Central memory CD8-positive, alpha-beta T cell (primary cell): ENCODE results near the gene DYNLT4.
"Not testable (repeated sequence)": the region's sequence is repeated elsewhere in the genome, so short reads cannot be mapped to it uniquely, and the experiment has no call there.

Experiments used
- ATAC-seq: fragments of 150-1000 bp; cut with Tn5 transposase; replicated peaks from 2 replicates; pipeline ENCODE4 v1.10.0; 2022; ENCODE audit warnings: mild to moderate bottlenecking, moderate FRiP score, moderate number of reproducible peaks; ENCODE audit not compliant: poor library complexity, severe bottlenecking; ENCODE audit errors: extremely low read depth
- DNase-seq, 2 donors: peaks; one replicate each; pipeline ENCODE4 v3.0.0; 2021; ENCODE audit warnings: low spot score in 2 of 2
- H3K27ac Mint-ChIP-seq: one replicate; pipeline ENCODE4 v1.8.0; 2022; ENCODE audit warnings: low read depth, mild to moderate bottlenecking, moderate library complexity, mixed read lengths
- H3K27me3 Mint-ChIP-seq: one replicate; pipeline ENCODE4 v1.8.0; 2022; ENCODE audit warnings: mixed read lengths
- H3K36me3 Mint-ChIP-seq: one replicate; pipeline ENCODE4 v1.8.0; 2022; ENCODE audit warnings: mild to moderate bottlenecking, moderate library complexity, mixed read lengths; ENCODE audit not compliant: insufficient read depth
- H3K4me1 Mint-ChIP-seq: one replicate; pipeline ENCODE4 v1.8.0; 2022; ENCODE audit warnings: mixed read lengths
- H3K4me3 Mint-ChIP-seq: one replicate; pipeline ENCODE4 v1.8.0; 2022; ENCODE audit warnings: mild to moderate bottlenecking, moderate library complexity, mixed read lengths
- H3K9me3 Mint-ChIP-seq: one replicate; pipeline ENCODE4 v1.8.0; 2022; ENCODE audit warnings: mixed read lengths

DYNLT4 gene

DNA sequence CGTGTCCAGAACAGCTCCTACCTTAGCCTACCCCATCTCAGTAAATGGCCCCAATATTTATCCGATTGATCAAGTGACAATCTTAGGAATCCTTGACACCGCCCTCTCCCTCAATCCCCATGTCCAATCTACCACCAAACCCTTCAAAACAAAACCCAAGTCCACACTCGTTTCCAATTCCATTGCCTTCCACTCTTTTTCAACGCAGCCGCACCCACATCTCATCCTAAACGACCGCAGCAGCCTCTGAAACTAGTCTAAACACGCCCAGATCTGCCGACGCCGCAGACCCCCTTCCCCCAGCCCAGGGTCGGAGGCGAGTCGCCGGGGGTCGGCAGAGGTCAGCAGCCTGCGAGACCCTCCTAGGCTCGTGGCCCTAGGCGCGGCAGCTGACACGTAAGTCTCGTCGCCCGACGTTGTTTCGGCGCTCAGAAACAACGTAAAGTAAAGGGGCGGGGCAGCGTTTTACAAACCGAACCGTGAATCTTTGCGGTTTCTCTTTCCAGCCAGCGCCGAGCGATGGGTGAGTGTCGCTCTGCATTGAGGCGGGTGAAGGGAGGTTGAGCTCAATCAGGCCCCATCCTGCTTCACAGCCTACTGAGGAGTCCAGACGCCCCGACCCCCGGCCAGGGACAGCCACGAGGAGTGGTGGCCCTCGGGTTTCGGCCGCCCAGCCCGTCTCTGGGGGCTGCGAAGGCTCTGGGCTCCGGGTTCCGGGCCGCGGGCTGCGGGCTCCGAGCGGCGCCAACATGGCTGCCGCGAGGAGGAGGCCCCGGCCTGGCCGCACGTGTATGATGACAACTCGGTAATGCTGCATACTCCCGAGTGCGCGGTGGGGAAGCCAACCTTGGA is 31.8 kb downstream of the DYNLT4 start, which contains the start of gene RPS8:
TSS of gene RPS8 (plus strand) at position 463 of the 852 bp plus-strand sequence. CDS start at position 520, 57 bp downstream.
- DNase-seq (peak; percentile 72 to 83), ATAC-seq (peak; percentile 77)
- Mint-ChIP-seq H3K27ac (peak within 1 kb of the TSS; percentile 92), H3K36me3 (peaks cover 51% of the 10 kb centered on the region), H3K4me1 (peaks cover 34% of the 10 kb centered on the region), H3K9me3 (no peaks in the 10 kb centered on the region), H3K4me3 (peak within 1 kb of the TSS; percentile 91), H3K27me3 (no peaks in the 10 kb centered on the region)

DNA sequence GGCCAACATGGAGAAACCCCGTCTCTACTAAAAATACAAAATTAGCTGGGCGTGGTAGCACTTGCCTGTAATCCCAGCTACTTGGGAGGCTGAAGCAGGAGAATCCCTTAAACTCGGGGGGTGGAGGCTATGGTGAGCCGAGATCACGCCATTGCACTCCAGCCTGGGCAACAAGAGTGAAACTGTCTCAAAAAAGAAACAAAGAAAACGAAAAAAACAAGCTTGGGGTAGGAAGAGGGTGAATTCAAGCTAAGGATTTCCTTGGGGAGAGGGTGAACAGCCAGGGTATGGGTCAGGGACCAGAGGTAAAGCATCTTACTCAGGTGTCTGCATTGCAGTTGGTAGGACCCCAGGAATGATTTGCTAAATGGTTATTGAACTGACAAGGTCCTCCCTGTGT is 40.7 kb downstream of the DYNLT4 start:
- H3K27ac Mint-ChIP-seq, ATAC-seq, H3K36me3 Mint-ChIP-seq, H3K4me1 Mint-ChIP-seq, H3K9me3 Mint-ChIP-seq, H3K4me3 Mint-ChIP-seq, H3K27me3 Mint-ChIP-seq, DNase-seq: not testable (repeated sequence)

DNA sequence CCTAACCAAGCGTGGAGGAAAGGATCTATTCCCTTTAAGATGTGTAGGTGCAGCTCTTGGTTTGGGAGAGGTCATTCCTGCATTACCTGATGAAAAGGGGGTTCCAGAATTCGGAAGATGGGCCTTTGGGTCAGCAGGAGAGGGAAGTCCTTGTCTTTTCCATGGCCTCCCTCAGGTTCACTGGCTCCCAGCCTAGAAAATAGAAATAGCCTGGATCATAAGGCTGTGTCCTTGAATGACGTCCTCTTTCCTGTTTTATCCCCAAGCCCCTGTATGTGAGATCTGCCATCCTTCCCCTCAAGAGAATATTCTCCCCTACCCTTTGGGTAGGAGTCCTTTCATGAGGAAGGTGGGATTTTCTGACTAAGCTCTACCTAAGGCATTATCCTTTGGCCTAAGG is 46.3 kb downstream of the DYNLT4 start:
- DNase-seq, result no peak
- no peak for ATAC-seq
- H3K27me3 Mint-ChIP-seq, result no peaks in the 10 kb centered on the region
- no peak overlapping the region for H3K4me3 Mint-ChIP-seq
- no peaks in the 10 kb centered on the region for H3K4me1 Mint-ChIP-seq
- no peaks in the 10 kb centered on the region for H3K9me3 Mint-ChIP-seq
- H3K36me3 Mint-ChIP-seq, result peaks cover 4% of the 10 kb centered on the region
- no peak overlapping the region for H3K27ac Mint-ChIP-seq

DNA sequence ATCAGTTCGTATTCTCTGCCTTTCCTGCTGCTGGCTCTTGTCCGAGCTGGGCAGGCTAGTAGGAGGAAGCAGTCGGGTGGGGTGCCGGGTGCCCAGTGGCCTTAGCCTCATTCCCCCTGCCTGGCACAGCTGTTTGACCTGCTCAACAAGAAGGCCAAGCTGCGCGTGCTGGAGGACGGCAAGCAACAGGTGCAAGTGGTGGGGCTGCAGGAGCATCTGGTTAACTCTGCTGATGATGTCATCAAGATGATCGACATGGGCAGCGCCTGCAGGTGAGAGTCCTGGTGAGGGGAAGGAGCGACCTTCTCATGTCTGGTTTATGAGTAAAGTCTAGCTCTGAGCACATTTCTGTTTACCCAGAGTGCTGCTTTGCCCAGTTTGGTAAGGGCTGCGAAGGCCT is 48.1 kb downstream of the DYNLT4 start:
- no peaks in the 10 kb centered on the region for H3K9me3 Mint-ChIP-seq
- H3K27ac Mint-ChIP-seq, result no peak overlapping the region
- no peaks in the 10 kb centered on the region for H3K4me1 Mint-ChIP-seq
- H3K36me3 Mint-ChIP-seq, result peaks cover 4% of the 10 kb centered on the region
- ATAC-seq, result no peak
- H3K27me3 Mint-ChIP-seq, result no peaks in the 10 kb centered on the region
- no peak for DNase-seq
- no peak overlapping the region for H3K4me3 Mint-ChIP-seq

DNA sequence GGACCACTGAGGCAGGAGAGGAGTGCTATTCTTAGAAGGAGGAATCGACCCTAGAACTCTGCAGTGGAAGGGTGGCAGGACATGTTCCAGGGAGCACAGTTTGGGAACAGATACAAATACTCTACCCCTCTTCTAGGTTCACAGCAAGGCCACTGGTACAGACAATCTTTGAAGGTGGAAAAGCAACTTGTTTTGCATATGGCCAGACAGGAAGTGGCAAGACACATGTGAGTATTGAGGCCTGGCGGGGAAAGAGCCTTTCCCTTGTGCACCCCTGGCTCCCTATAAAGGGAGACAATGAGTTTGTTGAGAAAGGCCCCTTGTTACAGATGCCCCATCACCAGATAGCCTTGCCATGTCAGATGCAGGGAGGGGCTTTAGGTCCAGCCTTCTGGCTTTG is 49.7 kb downstream of the DYNLT4 start:
- ATAC-seq (no peak), DNase-seq (no peak)
- Mint-ChIP-seq H3K4me1 (no peaks in the 10 kb centered on the region), H3K9me3 (no peaks in the 10 kb centered on the region), H3K27ac (no peak overlapping the region), H3K4me3 (no peak overlapping the region), H3K36me3 (peaks cover 2% of the 10 kb centered on the region), H3K27me3 (no peaks in the 10 kb centered on the region)
